Measurements from ENCODE around the gene ST3GAL3.

Gene ST3GAL3

DNA sequence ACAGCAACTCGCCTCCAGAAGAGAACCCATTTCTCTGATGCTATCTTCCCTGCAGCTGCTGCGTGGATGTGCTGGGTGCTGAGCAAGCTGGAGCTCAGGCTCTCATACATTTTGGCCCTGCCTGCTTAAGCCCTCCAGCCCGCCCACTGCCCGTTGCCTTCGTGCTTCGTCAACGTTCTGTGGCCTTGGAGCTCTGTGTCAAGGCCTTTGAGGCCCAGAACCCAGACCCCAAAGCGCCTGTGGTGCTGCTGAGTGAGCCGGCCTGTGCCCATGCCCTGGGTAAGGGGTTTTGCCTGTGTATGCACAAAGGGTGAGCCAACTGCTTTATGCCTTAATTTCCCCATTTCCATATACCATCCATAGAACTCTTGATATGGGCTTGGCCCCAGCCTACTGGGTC, 263.6 kb downstream of the ST3GAL3 start:
- no peak for DNase-seq

GRCh38 chr1:43971336-43971980, 264.1 kb downstream of the ST3GAL3 start:
- DNase-seq = no peak

DNA sequence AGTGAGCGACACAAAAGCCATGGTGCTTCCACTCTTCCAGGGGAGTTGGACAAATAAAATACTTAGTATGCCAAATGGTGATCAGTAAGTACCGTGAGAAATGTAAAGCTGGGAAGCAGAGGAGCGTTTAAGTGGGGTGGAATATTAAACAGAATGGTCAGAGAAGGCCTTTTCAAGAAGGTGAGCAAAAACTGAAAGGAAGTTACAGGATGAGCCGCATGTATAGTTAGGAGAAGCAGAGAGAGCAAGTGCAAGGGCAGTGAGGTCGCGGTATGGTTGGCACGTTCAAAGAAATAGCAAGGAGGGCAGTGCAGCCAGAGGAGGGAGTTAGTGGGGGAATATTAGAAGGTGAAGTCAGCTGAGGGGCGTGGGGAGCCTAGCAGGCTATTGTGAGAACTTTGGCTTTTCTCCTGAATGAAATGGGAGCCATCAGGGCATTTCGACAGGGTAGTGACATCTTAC, 266.7 kb downstream of the ST3GAL3 start:
- no peak for DNase-seq

- peak; percentile 88 for DNase-seq
Observed at GRCh38 chr1:43974443-43975248, 267.3 kb downstream of the ST3GAL3 start, which contains the start of gene ATP6V0B. Gene ATP6V0B, plus strand, starts transcription at chr1:43974960. Its CDS starts 81 bp downstream, at chr1:43975041.

DNA sequence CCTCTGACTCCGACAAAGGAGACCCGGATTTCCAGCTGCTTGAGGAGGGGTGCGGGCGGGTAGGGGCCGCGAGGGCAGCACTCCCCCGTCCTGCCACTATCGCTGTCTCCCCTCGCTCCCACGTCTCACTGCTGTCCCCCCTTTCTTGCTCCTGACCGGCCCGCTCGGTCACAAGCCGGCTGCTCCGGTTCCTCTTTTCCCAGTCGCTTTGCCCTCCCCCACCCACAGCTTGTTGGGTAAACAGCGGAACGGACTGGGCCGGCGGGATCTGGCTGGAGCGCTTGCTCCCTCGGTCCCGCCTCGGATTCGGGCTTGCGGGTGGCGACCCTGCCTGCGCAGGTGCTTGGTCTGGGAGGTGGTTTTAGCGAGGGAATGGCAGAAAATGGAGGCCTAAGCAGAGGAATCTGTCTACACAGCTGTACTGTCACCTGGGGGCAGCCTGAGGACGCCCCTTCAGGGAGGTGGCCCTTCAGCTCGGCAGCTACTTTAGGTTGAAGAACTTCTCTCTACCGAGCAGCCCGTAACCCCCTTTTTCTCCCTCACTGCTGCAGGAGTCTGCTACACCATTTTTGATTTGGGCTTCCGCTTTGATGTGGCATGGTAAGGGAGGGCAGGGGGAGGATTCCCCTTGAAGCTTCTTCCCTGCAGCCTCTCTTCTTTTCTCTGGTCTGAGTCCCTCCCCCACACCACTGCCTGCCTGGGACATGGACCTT, 268.1 kb downstream of the ST3GAL3 start:
- no peak for DNase-seq

GRCh38 chr1:43976045-43976444, 268.7 kb downstream of the ST3GAL3 start:
- no peak for DNase-seq

GRCh38 chr1:43976890-43977289, 269.6 kb downstream of the ST3GAL3 start:
- DNase-seq = no peak

DNA sequence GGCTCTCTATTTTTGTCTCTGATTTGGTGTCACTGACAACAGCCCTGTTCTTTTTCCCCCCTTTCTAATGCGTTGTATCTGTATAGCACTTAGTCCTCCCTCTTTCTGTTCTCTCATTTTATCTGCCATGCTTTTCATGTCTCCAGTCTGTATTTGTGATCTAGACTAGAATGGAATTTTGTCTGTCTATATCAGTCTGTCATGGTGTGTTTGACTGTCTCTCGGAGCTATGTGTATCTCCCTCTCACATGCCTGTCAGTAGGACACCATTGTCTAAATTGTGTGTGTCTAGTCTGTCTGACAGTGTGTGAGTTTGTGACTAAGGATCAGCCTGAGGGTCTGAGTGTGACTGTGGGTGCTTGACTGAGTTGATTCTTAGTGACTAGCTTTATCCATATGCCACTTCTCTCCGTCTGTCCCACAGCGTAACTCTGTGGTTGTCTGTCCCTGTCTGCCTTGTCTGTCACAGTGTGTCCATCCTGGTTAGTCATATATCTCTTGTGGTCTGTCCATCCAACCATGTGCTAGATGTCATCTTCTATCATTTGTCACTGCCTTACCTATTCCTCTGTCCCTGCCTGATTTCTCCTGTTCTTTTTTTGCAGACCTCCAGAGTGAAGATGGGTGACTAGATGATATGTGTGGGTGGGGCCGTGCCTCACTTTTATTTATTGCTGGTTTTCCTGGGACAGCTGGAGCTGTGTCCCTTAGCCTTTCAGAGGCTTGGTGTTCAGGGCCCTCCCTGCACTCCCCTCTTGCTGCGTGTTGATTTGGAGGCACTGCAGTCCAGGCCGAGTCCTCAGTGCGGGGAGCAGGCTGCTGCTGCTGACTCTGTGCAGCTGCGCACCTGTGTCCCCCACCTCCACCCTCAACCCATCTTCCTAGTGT, 270.3 kb downstream of the ST3GAL3 start:
- DNase-seq = no peak

DNA sequence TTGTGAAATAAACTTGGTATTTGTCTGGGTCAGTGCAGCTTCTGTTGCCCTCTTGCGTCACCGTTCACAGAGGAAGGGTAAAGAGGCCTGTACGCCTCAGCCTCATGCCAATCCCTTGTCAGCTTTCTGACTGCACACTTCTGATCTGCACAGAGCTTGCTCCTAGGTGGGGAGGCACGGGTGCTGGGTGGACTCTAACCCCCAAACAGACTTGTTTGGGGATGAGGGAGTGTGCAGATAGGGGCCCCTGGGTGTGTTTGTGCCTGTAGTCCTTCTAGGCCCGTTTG, 270.9 kb downstream of the ST3GAL3 start:
- DNase-seq = no peak

DNA sequence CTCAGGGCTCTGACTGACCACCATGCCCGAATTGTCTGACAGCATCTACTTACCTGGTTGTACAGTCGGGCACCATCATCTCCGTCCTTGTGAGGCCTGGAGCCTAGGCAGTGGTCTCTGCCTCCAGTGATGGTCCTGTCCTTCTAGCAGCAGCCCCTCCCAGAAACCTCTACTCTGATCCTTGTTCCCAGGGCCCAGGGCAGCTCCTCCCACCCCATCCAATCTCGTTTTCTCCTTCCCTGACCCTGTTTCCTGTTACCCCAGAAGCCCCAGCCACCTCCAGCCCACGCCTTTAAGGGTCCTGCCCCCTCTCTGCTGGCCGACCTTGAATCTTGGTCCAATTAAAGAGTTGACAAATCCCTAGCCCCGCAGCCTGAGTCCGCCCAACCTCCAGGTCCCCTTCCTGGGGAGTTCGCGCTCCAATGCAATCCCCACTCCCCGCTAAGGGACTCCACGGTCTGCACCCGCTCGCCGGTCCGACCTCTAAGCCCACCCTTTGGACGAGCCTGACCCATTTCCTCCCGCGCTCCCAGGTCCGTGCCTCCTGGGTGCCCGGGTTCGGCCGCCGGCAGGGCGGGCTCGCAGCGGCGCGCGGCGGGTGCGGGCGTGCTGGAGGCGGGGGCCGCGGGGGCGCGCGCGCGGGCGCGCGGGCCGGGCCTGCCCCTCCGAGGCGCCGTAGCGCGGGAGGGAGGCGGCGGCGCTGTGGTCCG, 271.4 kb downstream of the ST3GAL3 start, which contains the start of gene B4GALT2:
Gene B4GALT2 (plus strand): TSS at position 660 of the 710 bp plus-strand sequence. CDS start 1,951 bp downstream, outside the sequence.
- DNase-seq = no peak

GRCh38 chr1:43979261-43979527, 271.9 kb downstream of the ST3GAL3 start:
- DNase-seq = no peak

DNA sequence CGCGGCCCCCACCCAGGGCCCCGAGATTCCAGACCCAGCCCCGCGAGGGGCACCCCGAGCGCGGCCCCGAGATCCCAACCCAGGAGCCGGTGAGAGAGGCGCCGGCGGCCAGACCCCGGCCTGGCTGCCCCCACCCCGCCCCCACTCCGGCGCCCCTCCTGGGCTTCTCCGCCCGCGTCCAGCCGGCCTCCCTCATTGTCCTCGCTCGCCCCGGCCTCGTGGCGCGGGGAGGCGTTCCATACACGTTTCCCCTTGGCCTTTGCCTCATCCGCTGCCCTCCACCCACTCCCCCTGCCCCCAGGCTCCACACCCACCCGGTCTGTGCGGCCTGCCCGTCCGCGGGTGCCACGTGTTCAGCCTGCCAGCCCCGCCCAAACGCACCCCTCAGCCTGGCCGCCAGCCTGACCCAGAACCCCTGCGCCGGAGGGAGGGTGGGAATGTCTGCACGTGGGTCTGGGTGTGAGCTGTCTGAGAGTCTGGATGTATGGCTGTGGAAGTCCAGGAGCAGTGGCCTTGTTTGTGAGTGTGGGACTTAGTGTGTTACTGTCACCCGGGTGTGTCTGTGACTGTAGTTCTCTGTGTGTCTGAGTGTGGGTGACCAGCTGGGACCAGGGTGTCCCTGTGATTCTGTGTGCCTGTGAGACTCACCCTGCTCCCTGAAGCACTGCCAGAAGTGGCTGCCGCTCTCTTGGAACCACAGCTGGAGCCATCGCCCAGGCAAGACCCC, 272.4 kb downstream of the ST3GAL3 start:
- DNase-seq = peak; percentile 42

DNA sequence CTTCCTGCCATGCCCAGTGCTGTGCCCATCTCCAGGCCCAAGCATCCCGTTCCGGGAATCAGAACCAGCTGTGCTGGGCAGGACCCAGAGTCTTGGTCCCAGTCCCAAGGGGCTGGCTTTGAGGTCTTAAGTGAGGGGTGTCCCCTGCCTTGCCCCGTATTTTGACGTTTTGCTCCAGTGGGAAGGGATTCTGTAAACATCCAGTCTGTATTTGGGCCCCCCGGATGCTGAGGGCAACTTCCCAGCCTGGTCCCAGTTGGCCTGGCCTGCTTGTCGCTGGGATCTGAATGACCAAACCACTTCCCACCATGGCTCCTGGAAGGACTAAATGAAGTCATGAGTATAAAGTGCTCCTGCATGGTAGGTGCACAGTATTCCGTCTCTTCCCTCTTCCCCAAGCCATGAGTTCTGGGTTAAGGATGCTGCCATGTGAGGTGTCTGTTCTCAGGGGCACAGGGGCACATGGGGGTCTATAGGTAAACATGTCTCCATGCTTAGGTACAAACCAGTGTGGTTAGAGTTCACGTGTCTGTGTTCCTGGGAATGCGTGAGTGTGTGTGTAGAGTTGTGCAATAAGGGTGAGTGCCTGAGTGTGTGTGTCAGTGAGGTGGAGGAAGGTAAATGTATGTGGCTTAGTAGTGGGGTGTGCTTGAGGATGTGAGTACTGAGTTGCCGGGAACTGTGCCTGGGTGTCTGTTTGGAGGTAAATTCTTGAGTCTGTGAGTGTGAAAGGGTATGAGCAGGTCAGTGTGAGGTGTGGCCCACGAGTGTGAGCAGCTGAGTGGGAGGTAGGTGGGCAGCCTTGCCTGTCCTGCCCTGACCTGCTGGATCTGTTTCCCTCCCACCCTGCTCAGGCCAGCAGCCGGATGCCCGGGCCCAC, 273.2 kb downstream of the ST3GAL3 start:
- DNase-seq = no peak

All from T1000 (cell line).